HEK293 (cell line): Measurements from ENCODE around the gene ACAA2.

Experiments
- CTCF ChIA-PET: fragments of 350-600 bp; formaldehyde crosslinking; extraction: SDS; loops from one replicate; lab custom pipeline; 2021; ENCODE audit warnings: antibody characterized with exemption; lab: Yijun Ruan, JAX
- POLR2A ChIA-PET: fragments of 300-600 bp; formaldehyde crosslinking; extraction: SDS; loops from one replicate; lab custom pipeline; 2020; ENCODE audit warnings: antibody characterized with exemption, inconsistent platforms; lab: Yijun Ruan, JAX
- H3K27ac ChIP-seq: fragments of 200-500 bp; sonication (Bioruptor generic); 2 replicates; pipeline ENCODE4 v1.5.1; 2014; ENCODE audit warnings: low read depth, low read length, control low read depth, inconsistent platforms; ENCODE audit errors: extremely low read depth
- H3K36me3 ChIP-seq, 2 experiments: fragments of 200-500 bp in 1 of 2; sonication (Bioruptor generic) in 1 of 2; 1 replicate in 1 of 2; 2 replicates in 1 of 2; pipeline ENCODE4 v1.5.1; 2014 to 2017; ENCODE audit warnings: inconsistent platforms in 2 of 2, low read length in 2 of 2; ENCODE audit not compliant: control insufficient read depth in 2 of 2, insufficient read depth in 1 of 2
- H3K4me1 ChIP-seq: fragments of 200-500 bp; sonication (Bioruptor generic); 2 replicates; pipeline ENCODE4 v1.5.1; 2014; ENCODE audit warnings: mild to moderate bottlenecking, low read length, inconsistent platforms; ENCODE audit not compliant: control insufficient read depth, insufficient read depth
- H3K4me3 ChIP-seq: 2 replicates; pipeline ENCODE4 v1.5.1; 2011; ENCODE audit warnings: low read depth, mild to moderate bottlenecking, control low read depth, low read length, moderate library complexity
- H3K9me3 ChIP-seq: fragments of 200-500 bp; sonication (Bioruptor generic); 2 replicates; pipeline ENCODE4 v1.5.1; 2014; ENCODE audit warnings: low read depth, low read length, inconsistent platforms; ENCODE audit not compliant: control insufficient read depth, insufficient read depth
- EGR2 ChIP-seq: fragments of 450-650 bp; formaldehyde crosslinking; IDR thresholded peaks from 2 replicates; pipeline ENCODE4 v1.5.1; 2016; ENCODE audit warnings: low read depth, missing biosample characterization, missing genetic modification characterization
- KLF9 ChIP-seq: fragments of 450-650 bp; formaldehyde crosslinking; IDR thresholded peaks from 2 replicates; pipeline ENCODE4 v1.5.1; 2016; ENCODE audit warnings: missing biosample characterization, missing genetic modification characterization, low read depth
- SCRT1 ChIP-seq: fragments of 450-650 bp; formaldehyde crosslinking; IDR thresholded peaks from 2 replicates; pipeline ENCODE4 v1.5.1; 2016; ENCODE audit warnings: missing biosample characterization, missing genetic modification characterization, borderline replicate concordance
- ZBTB8A ChIP-seq: fragments of 450-650 bp; formaldehyde crosslinking; IDR thresholded peaks from 2 replicates; pipeline ENCODE4 v1.5.1; 2016; ENCODE audit warnings: missing biosample characterization, missing genetic modification characterization
- ZFHX2 ChIP-seq: fragments of 450-650 bp; formaldehyde crosslinking; conservative IDR thresholded peaks from 2 replicates; pipeline ENCODE4 v1.5.1; 2016; ENCODE audit warnings: missing biosample characterization, missing genetic modification characterization
- ZFP69B ChIP-seq: fragments of 450-650 bp; formaldehyde crosslinking; IDR thresholded peaks from 2 replicates; pipeline ENCODE4 v1.5.1; 2016; ENCODE audit warnings: missing biosample characterization, missing genetic modification characterization
- ZNF292 ChIP-seq: fragments of 450-650 bp; formaldehyde crosslinking; IDR thresholded peaks from 2 replicates; pipeline ENCODE4 v1.5.1; 2016; ENCODE audit warnings: low read depth, missing biosample characterization, missing genetic modification characterization, borderline replicate concordance
- ZNF416 ChIP-seq: fragments of 450-650 bp; formaldehyde crosslinking; IDR thresholded peaks from 2 replicates; pipeline ENCODE4 v1.5.1; 2016; ENCODE audit warnings: missing biosample characterization, missing genetic modification characterization
- ZNF518A ChIP-seq: fragments of 450-650 bp; formaldehyde crosslinking; conservative IDR thresholded peaks from 2 replicates; pipeline ENCODE4 v1.5.1; 2016; ENCODE audit warnings: low read depth, missing biosample characterization, missing genetic modification characterization
- ZNF548 ChIP-seq: fragments of 450-650 bp; formaldehyde crosslinking; IDR thresholded peaks from 2 replicates; pipeline ENCODE4 v1.5.1; 2016; ENCODE audit warnings: missing biosample characterization, missing genetic modification characterization
- ZNF610 ChIP-seq: fragments of 450-650 bp; formaldehyde crosslinking; IDR thresholded peaks from 2 replicates; pipeline ENCODE4 v1.5.1; 2016; ENCODE audit warnings: missing biosample characterization, missing genetic modification characterization, borderline replicate concordance
- ZSCAN30 ChIP-seq: fragments of 450-650 bp; IDR thresholded peaks from 2 replicates; pipeline ENCODE4 v1.5.1; 2018; ENCODE audit warnings: missing biosample characterization, mild to moderate bottlenecking, missing genetic modification characterization, moderate library complexity

The ACAA2 gene

GRCh38 chr18:49847524-49847923, 34.2 kb upstream of the ACAA2 start:
- ChIA-PET POLR2A (interaction anchor here (0.6 kb wide), 1 partner anchor 25 kb away, joined by 4 read pairs; no protein-coding TSS in a partner anchor), CTCF (interaction anchor here (0.7 to 7.4 kb wide), 3 partner anchors 10 to 17 kb away, joined by 3 to 40 read pairs (median 3); no protein-coding TSS in a partner anchor)
- TF ChIP-seq ZNF548 (tag by site-specific recombination), result no peak
- no peak for TF ChIP-seq ZBTB8A (tag by site-specific recombination)
- no peak for TF ChIP-seq ZNF416 (tag by site-specific recombination)
- TF ChIP-seq ZSCAN30 (tag by site-specific recombination), result no peak
- no peak for TF ChIP-seq ZNF292 (tag by site-specific recombination)
- no peak for TF ChIP-seq SCRT1 (tag by site-specific recombination)
- TF ChIP-seq ZFP69B (tag by site-specific recombination), result no peak
- TF ChIP-seq EGR2 (tag by site-specific recombination), result no peak

GRCh38 chr18:49846718-49847470, 33.6 kb upstream of the ACAA2 start:
- ChIA-PET POLR2A (no interaction called here), CTCF (interaction anchor here (0.6 to 7.4 kb wide), 3 partner anchors 12 to 910 kb away, joined by 3 to 40 read pairs (median 3); no protein-coding TSS in a partner anchor)
- H3K4me1 ChIP-seq, result peaks cover 7% of the 10 kb centered on the region; the same call in 1 of the 2 replicates
- no peak overlapping the region for H3K4me3 ChIP-seq
- no peak overlapping the region for H3K27ac ChIP-seq
- H3K36me3 ChIP-seq, result no peaks in the 10 kb centered on the region
- TF ChIP-seq EGR2 (tag by site-specific recombination) (peak; percentile 100), ZFHX2 (tag by site-specific recombination) (peak; percentile 99), ZNF518A (no peak)
- no peaks in the 10 kb centered on the region for H3K9me3 ChIP-seq

More at GRCh38 chr18:49847524-49847923, 34.2 kb upstream of the ACAA2 start:
- Histone ChIP-seq H3K36me3 (no peaks in the 10 kb centered on the region), H3K4me3 (no peak overlapping the region), H3K9me3 (no peaks in the 10 kb centered on the region), H3K27ac (no peak overlapping the region), H3K4me1 (peaks cover 7% of the 10 kb centered on the region; the same call in 1 of the 2 replicates)

GRCh38 chr18:49846361-49846662, 33.0 kb upstream of the ACAA2 start:
- Histone ChIP-seq H3K4me1 (peaks cover 7% of the 10 kb centered on the region; the same call in 1 of the 2 replicates), H3K9me3 (no peaks in the 10 kb centered on the region), H3K27ac (no peak overlapping the region), H3K4me3 (no peak overlapping the region), H3K36me3 (peaks cover 0 to 3% of the 10 kb centered on the region in 2 experiments; a peak in 1 of 3 replicates)
- ChIA-PET CTCF (interaction anchor here (0.6 to 7.4 kb wide), 2 partner anchors 13 to 909 kb away, joined by 3 to 40 read pairs; no protein-coding TSS in a partner anchor), POLR2A (no interaction called here)
- no peak for TF ChIP-seq ZNF610 (tag by site-specific recombination)
- peak; percentile 32; the same call in 1 of the 2 replicates for TF ChIP-seq KLF9
